GM19468 (cell line): Measurements from ENCODE around the gene USF3.

Experiments
- ATAC-seq: cut with Tn5 transposase; IDR thresholded peaks from one replicate; pipeline ENCODE4 v1.9.1; 2021; ENCODE audit warnings: mild to moderate bottlenecking, moderate library complexity, moderate number of reproducible peaks; ENCODE audit not compliant: unreplicated experiment; ENCODE audit errors: extremely low read depth

USF3 gene

DNA sequence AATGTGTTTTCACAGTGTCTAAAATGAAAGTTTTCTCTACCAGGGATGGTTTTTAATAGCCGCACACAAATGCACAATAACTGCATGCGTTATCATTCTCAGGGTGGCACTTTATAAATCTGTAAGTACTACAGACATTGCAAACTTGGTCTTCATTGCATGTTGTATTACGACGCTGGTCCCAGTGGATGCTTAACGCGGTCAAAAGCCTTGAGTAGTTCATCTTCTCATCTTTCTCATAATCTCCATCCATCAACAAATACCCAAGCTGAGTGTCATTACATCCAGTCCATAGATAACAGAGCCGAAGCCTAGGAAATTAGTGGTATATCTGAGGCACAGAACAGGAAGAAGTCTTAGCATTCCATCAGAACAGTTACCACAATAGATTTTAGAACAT lies 72.6 kb downstream of the USF3 start:
- no peak for ATAC-seq

DNA sequence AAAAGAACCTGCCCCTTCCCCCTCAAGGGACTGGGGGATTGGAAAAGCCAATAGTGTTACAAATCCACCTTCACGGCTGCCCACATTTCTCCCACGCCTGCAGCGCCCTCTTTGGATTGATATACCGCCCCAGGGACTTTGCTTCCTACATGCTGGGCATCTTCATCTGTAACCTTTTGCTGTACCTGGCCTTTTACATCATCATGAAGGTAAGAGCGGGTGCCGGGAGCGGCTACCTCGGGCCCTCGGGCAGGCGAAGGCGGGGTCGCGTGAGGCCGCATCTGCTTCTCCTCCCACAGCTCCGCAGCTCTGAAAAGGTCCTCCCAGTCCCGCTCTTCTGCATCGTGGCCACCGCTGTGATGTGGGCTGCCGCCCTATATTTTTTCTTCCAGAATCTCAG lies 73.1 kb downstream of the USF3 start:
- ATAC-seq: no peak

- ATAC-seq: no peak
These were observed 76.4 kb downstream of the USF3 start for GRCh38 chr3:113620091-113620490.

DNA sequence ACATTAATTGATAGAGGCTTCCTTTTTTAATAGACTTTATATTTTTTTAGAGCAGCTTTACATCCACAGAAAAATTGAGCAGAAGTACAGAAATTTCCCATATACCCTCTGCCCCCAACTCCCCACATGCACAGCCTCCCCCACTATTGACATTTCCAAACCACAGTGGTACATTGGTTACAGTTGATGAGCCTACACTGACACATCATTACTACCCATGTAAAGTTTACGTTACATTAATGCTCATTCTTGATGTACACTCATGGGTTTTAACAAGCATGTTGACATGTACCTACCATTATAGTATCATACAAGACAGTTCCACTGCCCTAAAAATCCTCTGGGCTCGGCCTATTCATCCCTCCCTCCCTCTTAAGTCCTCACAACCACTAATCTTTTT lies 78.7 kb downstream of the USF3 start:
- ATAC-seq: no peak

- ATAC-seq: no peak
These were observed 80.5 kb downstream of the USF3 start for GRCh38 chr3:113615976-113616375.

DNA sequence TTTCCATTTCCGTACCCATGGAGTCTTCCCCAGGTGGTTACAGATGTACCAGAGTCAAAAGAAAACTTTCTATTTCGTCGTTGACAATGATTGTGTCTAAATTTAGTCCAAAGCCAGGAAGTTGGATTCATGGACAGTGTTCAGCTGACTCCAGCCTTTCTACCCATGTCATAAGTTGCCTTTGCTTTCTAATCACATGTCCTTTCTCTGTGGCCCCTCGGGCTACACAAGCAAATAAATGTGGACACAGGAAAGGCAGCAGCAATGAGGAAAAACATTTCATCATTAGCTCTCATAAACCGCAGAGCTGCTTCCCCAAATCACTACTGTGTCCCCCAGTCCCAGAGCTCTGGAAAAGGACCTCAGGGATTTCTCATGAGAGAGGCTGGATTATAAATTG lies 82.0 kb downstream of the USF3 start:
- ATAC-seq: no peak

DNA sequence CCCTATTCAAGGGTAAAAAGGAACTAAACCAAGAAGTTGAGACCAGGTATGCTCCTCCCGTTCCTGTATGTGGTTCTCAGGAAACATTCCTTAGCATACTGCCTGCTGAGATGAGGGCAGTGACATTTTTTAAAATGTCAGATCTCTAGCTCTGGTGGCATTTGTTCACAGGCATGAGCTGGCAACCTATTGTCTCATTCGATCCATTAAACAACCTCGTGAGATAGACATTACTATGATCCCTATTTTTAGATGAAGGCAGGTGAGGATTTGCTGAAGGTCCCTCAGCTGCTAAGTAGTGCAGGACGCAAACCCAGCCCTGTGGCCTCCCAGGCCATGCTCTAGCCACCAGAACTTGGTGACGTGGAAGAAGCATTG lies 89.2 kb downstream of the USF3 start:
- ATAC-seq: no peak

GRCh38 chr3:113606539-113607218 lies 89.8 kb downstream of the USF3 start:
- peak; percentile 98 for ATAC-seq

DNA sequence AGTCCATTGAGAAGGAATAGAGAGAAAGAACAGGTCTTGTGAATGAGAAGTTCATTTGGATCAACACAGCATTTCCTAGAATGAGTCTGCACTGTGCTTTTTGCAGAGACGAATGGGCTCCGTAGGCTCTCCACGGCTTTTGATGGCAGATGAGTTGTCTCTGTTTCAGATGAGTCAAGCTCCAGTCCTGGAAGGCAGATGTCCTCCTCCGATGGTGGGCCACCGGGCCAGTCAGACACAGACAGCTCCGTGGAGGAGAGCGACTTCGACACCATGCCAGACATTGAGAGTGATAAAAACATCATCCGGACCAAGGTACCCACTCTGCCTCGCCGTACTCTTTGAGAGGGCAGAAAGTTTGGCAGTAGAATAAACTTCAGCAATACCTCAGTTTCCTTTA lies 93.6 kb downstream of the USF3 start:
- ATAC-seq: no peak

DNA sequence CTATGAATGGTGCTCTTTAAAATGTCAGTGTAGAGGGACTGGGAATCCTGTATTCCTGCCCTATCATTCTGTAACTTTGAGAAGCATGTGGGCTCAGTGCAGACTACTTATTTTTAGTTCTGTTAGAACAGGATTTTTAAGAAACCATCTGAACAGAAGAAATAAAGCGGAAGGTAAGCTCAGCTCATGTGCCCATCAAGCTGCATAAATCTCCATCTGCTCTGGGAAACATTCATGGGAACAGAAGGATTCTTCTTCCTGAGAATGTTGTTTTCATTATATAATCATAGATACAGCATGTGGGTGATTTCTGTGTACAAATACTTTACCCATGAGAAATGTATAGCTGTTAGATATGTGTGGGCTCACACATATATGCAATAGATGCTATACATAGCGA lies 94.2 kb downstream of the USF3 start:
- ATAC-seq: no peak

DNA sequence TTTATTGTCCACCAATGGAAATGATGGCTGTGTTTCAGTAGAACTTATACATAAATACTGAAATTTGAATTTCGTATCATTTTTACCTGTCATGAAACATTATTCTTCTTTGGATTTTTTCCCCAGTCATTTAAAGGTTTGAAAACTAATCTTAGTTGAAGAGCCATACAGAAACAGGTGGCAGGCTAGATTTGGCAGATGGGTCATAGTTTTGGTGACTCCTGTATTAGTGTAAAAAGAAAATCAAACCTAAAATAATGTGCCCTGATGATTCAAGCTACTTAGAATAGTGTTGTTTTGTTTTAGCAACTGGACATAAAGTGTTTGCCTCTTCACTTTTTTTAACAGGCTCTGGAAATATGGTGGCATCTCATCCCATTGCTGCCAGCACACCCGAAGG lies 95.2 kb downstream of the USF3 start:
- ATAC-seq: no peak

GRCh38 chr3:113600418-113601182 lies 95.8 kb downstream of the USF3 start:
- ATAC-seq: no peak
